Measurements from ENCODE around the gene POLR3B.
"Not testable (repeated sequence)": the region's sequence is repeated elsewhere in the genome, so short reads cannot be mapped to it uniquely, and the experiment has no call there.

- TF ChIP-seq, protein P1, sequence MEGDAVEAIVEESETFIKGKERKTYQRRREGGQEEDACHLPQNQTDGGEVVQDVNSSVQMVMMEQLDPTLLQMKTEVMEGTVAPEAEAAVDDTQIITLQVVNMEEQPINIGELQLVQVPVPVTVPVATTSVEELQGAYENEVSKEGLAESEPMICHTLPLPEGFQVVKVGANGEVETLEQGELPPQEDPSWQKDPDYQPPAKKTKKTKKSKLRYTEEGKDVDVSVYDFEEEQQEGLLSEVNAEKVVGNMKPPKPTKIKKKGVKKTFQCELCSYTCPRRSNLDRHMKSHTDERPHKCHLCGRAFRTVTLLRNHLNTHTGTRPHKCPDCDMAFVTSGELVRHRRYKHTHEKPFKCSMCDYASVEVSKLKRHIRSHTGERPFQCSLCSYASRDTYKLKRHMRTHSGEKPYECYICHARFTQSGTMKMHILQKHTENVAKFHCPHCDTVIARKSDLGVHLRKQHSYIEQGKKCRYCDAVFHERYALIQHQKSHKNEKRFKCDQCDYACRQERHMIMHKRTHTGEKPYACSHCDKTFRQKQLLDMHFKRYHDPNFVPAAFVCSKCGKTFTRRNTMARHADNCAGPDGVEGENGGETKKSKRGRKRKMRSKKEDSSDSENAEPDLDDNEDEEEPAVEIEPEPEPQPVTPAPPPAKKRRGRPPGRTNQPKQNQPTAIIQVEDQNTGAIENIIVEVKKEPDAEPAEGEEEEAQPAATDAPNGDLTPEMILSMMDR (IDR thresholded peaks at IDR 0.05; ENCODE audit: insufficient read depth, low read length): not testable (repeated sequence)
- TF ChIP-seq POLR2AphosphoS5, GABPA (IDR thresholded peaks at IDR 0.05; ENCODE audit: low read depth): not testable (repeated sequence)
- TF ChIP-seq, protein P2, sequence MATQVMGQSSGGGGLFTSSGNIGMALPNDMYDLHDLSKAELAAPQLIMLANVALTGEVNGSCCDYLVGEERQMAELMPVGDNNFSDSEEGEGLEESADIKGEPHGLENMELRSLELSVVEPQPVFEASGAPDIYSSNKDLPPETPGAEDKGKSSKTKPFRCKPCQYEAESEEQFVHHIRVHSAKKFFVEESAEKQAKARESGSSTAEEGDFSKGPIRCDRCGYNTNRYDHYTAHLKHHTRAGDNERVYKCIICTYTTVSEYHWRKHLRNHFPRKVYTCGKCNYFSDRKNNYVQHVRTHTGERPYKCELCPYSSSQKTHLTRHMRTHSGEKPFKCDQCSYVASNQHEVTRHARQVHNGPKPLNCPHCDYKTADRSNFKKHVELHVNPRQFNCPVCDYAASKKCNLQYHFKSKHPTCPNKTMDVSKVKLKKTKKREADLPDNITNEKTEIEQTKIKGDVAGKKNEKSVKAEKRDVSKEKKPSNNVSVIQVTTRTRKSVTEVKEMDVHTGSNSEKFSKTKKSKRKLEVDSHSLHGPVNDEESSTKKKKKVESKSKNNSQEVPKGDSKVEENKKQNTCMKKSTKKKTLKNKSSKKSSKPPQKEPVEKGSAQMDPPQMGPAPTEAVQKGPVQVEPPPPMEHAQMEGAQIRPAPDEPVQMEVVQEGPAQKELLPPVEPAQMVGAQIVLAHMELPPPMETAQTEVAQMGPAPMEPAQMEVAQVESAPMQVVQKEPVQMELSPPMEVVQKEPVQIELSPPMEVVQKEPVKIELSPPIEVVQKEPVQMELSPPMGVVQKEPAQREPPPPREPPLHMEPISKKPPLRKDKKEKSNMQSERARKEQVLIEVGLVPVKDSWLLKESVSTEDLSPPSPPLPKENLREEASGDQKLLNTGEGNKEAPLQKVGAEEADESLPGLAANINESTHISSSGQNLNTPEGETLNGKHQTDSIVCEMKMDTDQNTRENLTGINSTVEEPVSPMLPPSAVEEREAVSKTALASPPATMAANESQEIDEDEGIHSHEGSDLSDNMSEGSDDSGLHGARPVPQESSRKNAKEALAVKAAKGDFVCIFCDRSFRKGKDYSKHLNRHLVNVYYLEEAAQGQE (IDR thresholded peaks at IDR 0.05; ENCODE audit: insufficient replicate concordance, low read depth): not testable (repeated sequence)
Measured at GRCh38 chr12:106313413-106313812, 44.1 kb upstream of the POLR3B start.
